Measurements from ENCODE around the gene ZDHHC22.

Gene ZDHHC22

GRCh38 chr14:77084985-77085384 lies 56.6 kb downstream of the ZDHHC22 start:
- TF ChIP-seq FOXP2 (optimal IDR thresholded peaks at IDR 0.05; ENCODE audit: borderline replicate concordance, extremely low read depth, extremely low read length, insufficient read depth) (no peak), REST (IDR thresholded peaks at IDR 0.05; ENCODE audit: insufficient read depth in 1 of 2, low read depth in 2 of 2, low read length in 2 of 2) (no peak)

GRCh38 chr14:77083082-77083481 lies 58.5 kb downstream of the ZDHHC22 start:
- no peak for TF ChIP-seq REST (IDR thresholded peaks at IDR 0.05; ENCODE audit: insufficient read depth in 1 of 2, low read depth in 2 of 2, low read length in 2 of 2)
- TF ChIP-seq SIN3A (IDR thresholded peaks at IDR 0.05; ENCODE audit: borderline replicate concordance, insufficient read depth, low read length) = no peak
- TF ChIP-seq TAF1 (IDR thresholded peaks at IDR 0.05; ENCODE audit: borderline replicate concordance, insufficient read depth, low read length) = no peak
- TF ChIP-seq FOXP2 (optimal IDR thresholded peaks at IDR 0.05; ENCODE audit: borderline replicate concordance, extremely low read depth, extremely low read length, insufficient read depth) = no peak
- TF ChIP-seq POLR2AphosphoS5 (IDR thresholded peaks at IDR 0.05; ENCODE audit: low read depth, low read length) = no peak

- TF ChIP-seq REST (IDR thresholded peaks at IDR 0.05; ENCODE audit: insufficient read depth in 1 of 2, low read depth in 2 of 2, low read length in 2 of 2) (no peak), POLR2AphosphoS5 (IDR thresholded peaks at IDR 0.05; ENCODE audit: low read depth, low read length) (no peak), TAF1 (IDR thresholded peaks at IDR 0.05; ENCODE audit: borderline replicate concordance, insufficient read depth, low read length) (no peak), SIN3A (IDR thresholded peaks at IDR 0.05; ENCODE audit: borderline replicate concordance, insufficient read depth, low read length) (no peak), FOXP2 (optimal IDR thresholded peaks at IDR 0.05; ENCODE audit: borderline replicate concordance, extremely low read depth, extremely low read length, insufficient read depth) (no peak)
Measured at GRCh38 chr14:77082356-77082755, 59.2 kb downstream of the ZDHHC22 start.

All from PFSK-1 (cell line).